Measurements from ENCODE around the gene KCNK3.

Gene KCNK3

GRCh38 chr2:26668041-26668440 is 24.5 kb upstream of the KCNK3 start:
- no peak for DNase-seq

GRCh38 chr2:26668856-26669750 is 23.4 kb upstream of the KCNK3 start:
- DNase-seq, result no peak

GRCh38 chr2:26670171-26670570 is 22.4 kb upstream of the KCNK3 start:
- DNase-seq, result no peak

DNA sequence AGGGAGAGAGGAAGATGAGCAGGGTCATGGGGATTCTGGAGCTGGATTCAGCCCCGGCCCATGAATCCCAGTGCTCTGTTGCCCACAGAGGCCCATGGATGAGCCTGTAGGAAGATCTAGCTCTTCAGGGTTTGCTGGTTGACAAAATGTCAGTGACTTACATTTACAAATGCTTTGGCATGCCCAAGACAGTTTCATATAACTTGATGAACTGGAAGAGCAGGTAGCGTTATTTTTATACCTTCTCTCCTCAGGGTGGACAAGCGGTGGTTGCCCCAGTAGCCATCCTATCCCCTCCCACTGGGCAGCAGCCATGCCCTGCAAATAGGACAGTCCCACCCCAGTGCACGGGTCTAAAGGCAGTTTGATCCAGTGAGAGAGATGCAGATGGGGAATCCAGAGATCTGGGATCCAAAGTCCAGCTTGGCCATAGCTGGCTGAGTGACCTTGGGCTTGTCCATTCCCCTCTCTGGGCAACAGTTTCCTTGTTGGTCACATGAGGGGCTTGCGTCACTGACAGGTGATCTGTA is 21.5 kb upstream of the KCNK3 start:
- DNase-seq, result no peak

DNA sequence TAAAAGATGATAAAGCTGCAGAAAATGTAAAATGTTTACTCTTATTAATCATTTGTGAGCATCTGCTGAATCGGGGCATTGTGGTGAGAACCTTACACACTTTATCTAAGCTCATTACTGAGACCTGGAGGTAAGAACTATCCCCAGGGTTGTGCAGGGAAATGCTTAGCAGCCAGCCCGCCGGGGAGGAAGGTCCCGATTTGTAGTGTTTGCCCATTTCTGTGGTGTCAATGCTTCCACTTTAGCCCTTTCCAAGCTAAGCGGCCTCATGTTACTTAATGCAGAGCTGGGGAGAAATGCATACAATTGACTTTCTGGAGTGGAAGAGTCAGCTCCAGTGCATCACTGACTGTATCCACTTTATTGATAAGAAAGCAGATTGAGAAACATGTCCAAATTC is 20.8 kb upstream of the KCNK3 start:
- DNase-seq, result no peak

GRCh38 chr2:26672112-26672817 is 20.3 kb upstream of the KCNK3 start:
- no peak for DNase-seq

GRCh38 chr2:26672818-26673393 is 19.6 kb upstream of the KCNK3 start:
- no peak for DNase-seq

GRCh38 chr2:26674002-26674751 is 18.3 kb upstream of the KCNK3 start:
- DNase-seq, result no peak

DNA sequence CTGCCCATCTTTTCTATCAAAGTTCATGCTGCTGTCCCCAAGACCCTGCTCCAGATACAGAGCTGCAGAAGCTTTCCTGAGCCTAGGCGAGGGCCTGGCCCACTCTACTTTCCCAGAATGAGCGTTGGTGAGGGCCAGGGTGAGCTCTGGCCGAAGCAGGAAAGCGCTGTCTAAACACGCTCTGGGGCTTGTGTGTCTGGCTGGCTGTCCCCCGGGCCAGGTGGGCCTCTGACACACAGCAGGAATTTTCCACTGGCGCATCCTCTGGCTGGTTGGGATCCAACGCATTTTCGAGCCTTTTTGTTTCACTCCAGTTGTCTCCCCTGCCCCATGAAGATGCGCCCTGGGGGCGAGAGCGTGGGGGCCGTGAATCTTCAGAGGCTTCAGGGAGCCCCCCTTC is 17.8 kb upstream of the KCNK3 start:
- DNase-seq, result no peak

DNA sequence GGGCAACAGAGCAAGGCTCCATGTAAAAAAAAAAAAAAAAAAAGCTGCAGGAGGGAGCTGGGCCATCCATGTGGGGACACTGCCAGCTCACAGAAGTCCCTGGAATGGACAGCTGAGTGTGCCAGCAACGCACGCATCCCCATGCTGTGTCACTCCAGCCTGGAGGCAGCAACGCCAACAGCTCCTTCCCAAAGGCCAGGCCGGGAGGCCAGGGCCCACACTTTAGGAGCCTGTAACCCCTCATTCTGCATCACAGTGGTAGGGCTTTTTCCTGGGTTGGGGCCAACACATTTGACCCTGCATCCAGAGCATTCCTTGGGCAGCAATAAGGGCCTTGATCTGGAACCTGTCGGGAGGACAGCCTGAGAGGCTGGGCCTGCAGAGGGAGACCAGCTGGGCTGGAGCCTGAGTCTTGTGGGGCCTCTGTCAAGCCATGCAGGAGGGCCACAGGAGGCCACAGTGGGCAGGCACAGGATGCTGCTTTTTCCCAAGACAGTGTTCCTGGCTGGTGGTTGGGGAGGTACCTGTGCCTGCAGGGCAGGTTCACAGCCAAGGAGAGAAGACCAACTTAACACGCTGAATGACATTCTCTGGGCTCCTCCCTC is 16.8 kb upstream of the KCNK3 start:
- DNase-seq, result no peak

DNA sequence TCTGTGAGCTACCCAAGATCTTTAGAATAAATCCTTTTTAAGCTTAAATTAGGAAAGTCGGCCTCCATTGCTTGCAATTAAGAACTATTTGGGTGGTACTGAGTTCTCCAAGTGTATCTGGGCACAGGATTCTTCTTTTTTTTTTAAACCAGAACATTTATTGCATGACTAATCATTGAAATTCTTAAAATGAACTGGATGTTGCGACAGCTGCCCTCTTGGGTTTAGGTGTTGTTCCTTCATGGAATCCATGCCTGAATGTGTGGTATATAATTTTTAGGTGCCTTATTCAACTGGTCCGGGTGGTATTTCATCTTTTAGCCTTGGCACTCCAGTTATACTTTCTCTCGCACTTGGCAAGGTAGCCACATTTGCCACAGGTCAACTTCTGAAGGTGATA is 14.5 kb upstream of the KCNK3 start:
- no peak for DNase-seq

- no peak for DNase-seq
These were observed 12.7 kb upstream of the KCNK3 start for GRCh38 chr2:26679867-26680266.

GRCh38 chr2:26681656-26682055 is 10.9 kb upstream of the KCNK3 start:
- no peak for DNase-seq

DNA sequence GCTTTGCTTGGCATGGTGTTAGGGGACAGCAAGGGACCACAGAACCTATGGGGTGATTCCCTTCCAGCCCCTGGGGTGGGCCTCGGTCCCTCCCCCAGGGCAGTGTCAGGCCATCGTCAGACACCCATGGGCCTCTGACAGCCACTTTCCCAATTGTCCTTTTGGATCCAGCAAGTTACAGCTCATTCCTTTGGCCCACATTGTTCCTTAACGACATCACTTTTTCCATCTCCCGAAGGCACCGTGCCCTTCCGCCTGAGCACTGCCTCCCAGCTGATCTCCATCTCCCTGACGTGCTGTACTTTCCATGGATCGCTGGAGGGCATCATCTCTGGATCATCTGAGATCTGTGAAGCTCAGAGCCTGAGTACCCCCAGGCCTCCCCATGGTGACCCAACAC is 10.4 kb upstream of the KCNK3 start:
- DNase-seq, result no peak

- no peak for DNase-seq
These were observed 8.9 kb upstream of the KCNK3 start for GRCh38 chr2:26683583-26683982.

- DNase-seq, result no peak
These were observed 7.2 kb upstream of the KCNK3 start for GRCh38 chr2:26685341-26685740.

GRCh38 chr2:26685989-26686839 is 6.3 kb upstream of the KCNK3 start:
- DNase-seq, result no peak

GRCh38 chr2:26687328-26687727 is 5.2 kb upstream of the KCNK3 start:
- DNase-seq, result no peak

- no peak for DNase-seq
These were observed 4.7 kb upstream of the KCNK3 start for GRCh38 chr2:26687801-26688200.

DNA sequence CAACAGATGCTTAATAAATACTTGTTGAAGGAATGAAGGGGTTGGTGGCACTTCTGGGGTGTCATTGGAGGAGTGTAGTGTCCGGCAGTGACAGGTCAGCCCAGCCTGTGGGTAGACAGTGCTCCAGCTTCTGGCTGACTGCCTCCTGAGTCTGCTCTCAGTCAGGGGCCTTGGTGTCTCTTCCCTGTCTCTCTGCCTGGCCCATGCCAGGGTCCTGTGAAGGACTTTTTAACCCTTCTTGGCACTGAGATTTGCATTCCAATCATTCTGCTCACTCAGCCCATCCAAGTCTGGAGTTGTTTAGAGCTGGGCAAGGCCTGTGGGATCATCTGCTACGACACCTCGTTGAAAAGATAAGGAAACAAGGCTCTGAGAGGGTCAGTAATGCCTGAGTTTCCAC is 1.4 kb upstream of the KCNK3 start:
- DNase-seq, result no peak

DNA sequence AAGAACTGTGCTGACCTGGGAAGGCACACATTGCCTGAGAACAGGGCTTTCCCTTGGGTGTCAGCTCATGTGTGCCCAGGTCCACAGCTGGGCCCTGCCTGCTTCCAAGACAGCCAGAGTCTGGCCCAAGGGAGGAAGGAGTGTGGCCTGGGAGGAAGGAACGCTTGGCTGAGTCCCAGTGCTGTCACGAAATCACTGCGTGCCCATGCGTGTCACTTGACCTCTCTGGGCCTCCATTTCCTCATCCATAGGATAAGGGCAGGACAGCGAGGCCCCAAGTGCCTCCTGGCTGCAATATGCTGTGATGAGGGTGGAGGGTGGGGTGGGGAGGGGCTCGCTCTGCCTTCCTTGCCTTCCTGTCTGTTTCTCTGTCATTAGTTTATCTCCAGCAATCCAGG is 642 bp upstream of the KCNK3 start:
- no peak for DNase-seq
